ENCODE data around the gene NEO1.
"Not testable (repeated sequence)": the region's sequence is repeated elsewhere in the genome, so short reads cannot be mapped to it uniquely, and the experiment has no call there.

NEO1 gene

DNA sequence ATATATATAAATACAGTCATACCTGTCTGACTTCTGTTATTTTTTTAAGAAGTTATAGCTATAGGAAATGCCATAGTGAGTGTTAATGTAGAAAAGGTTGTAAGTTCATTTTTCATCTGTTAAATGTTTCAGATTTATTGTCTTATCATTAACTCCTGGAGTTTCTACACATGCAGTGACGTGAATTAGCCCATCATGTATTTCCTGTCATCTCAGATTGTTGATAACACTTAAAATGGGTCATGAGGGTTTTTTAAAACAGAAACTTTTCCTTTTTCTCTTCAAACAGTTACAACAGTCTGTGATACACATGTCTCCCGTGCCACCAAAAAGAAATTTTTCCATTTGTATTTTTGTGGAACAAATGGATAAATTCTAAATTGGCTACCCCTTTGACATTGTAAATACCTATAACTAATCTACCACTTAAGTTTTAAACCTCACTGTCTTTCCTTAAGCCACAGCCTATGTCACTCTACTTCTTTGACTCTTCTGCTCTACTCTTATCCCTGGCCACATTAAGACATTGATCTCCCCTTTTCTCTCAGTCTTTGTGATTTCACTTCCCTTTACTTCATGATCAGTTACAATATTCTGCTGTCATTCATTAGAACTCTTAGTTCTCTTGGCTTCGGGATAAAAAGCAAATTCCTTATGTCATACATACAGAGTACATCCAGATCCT, 89.1 kb downstream of the NEO1 start:
- DNase-seq = no peak

DNA sequence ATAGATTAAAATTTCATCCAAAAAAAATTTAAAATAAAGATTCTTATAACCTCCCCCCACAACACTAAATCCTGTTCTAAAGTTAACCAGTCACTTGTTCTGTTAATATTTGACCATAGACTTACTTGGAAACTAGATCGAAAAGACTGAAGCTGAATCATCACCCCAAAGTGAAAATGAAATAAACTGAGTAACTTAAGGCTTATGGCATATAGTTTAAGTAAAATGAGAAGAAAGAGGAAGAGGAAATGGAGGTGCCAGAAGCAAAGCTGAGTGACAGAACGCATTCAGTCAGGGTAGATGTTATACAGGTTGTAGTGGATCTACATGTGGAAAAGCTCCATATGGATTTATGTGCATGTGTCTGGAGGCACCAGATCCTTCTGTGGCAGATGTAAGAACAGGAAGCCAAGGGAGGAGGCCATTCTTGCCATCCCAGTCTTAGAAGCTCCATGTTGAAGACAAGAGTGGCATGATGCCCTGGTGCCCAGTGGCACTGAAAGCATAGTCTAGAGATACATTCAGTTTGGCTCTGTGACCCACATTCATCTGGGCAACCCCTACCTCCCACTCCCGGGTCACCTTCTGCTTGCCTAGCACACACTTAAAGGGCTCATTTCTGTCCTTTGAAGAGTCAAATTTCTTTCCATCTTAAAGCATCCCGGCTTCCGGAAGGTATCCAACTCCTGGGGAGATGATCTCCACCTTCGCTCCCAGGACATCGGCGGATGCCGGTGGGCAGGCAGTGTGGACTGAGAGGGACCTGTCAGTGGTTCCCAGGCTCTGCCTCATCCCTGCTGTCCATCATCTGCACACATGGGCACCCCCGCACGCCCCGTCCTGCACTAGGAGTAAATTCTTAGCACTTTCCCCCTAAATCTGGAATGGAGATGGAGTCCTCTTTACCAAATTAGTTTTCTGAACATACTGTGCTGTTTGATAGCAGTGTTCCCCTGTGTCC, 90.8 kb downstream of the NEO1 start:
- DNase-seq = no peak

DNA sequence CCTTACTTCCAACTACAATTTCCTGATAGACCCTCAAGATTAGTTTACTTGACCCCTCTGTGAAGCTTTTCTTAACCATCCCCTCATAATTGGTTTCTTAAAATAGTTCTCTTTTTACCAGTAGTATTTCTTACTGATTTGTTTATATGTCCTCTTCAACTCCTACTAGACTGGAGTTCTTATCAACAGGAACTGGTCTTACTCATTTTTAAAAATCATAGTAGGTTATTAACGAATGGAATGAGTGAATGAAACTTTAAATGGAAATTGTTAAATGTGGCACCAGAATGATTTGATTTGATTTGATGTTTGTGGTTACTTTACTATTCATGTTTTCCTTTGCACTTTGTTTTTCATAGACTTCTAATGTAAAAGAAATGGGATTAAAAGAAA, 91.5 kb downstream of the NEO1 start:
- DNase-seq = no peak

DNA sequence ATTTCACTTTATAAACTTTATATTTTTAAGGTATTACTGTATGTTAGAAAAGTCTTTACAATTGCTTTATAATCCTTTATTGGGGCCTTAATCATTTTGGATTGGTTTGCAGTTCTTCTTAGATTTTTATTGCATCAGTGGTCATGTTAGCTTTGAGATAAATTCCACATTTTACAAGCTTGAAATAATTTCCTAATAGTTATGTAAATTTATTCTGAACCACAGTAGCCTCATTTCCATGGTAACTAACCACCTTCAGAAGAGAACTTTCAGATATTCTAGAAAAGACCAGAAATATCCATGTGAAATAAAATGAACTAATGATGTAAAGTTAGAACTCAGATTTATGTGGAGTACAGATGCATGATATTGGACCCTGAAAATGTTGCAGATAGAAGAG, 94.2 kb downstream of the NEO1 start:
- no peak for DNase-seq

DNA sequence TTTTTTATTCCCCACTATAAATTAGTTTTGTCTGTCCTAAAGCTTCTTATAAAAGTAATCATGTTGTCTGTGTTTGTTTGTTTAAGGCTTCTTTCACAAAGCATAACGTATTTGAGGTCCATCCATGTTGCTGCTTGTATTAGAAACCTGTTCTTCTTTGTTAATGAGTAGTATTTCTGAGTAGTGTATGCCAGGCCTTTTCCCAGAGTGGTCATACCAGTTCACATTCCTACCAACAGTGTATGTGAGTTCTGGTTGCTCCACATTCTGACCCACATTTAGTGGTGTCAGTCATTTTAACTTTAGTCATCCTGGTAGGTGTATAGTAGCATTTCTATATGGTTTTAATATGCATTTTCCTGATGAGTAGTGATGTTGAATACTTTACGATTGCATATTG, 98.6 kb downstream of the NEO1 start:
- no peak for DNase-seq

DNA sequence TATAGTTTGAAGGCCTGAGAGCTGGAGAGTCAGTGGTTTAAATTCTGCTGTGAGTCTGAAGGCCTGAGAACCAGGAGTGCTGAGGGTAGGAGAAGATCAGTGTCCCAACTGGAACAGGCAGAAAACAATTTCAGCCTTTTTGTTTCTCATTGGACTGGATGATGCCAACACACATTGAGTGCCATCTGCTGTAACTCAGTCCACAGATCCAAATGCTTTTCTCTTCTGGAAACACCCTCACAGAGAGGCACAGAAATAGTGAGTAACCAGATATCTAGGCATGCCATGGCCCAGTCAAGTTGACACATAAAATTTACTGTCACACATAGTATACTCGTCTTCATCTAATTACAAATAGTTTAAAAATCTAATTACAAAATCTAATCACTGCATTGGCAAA, 100.8 kb downstream of the NEO1 start:
- DNase-seq = peak in 1 of 2 experiments; percentile 12

DNA sequence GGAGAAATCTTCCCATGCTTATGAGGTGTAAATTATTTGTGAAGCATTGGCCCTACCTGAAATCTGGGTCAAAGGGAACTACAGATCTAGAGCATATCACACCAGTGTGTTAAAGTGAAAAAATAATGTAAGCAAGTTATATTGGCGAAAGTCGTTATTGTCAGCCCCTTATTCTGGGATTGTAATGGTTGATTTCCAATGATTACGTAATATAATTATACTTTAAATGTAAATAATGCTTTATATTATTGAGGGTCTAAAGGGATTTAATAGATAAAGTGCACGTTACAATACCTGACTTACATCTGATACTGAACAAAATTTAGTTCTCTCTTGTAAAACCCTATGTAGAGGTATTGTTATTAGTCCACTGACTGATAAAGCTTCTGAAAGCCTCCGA, 101.2 kb downstream of the NEO1 start:
- DNase-seq = no peak

DNA sequence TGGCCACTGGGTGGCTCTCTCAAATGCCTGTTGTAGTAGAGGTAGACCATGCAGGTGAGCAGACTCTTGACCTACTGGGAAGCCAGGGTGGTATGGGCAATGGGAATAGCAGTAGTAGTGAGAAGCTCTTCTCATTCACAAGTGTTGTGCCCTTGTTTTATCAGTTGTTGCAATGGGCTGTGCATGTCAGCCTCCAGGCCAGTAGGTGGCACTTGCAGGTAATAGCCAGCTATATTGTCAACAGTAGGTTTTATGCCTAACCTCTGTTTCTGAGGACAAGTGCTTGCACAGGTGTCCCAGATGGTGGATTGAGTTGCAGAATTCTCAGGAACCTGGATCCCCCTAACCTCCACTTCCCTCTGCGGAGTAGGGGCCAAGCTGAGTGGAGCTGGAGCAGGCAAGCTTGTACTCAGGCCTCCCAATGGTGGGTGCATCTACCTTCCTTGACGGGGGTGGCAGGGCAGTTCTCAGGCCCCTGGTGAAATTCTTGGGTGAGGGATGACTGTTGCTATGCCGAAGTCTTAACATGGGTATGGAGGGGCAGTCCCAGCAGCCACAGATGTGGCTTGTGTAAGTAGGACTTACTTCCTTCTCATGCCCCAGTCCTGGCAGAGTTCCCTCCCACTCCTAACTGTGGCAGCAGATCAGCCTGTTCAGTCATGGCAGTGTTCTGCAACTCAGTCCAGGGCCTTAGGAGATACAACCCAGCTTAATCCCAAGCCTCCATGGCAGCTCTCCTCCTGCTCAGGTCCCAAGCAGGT, 104.3 kb downstream of the NEO1 start:
- DNase-seq = no peak

DNA sequence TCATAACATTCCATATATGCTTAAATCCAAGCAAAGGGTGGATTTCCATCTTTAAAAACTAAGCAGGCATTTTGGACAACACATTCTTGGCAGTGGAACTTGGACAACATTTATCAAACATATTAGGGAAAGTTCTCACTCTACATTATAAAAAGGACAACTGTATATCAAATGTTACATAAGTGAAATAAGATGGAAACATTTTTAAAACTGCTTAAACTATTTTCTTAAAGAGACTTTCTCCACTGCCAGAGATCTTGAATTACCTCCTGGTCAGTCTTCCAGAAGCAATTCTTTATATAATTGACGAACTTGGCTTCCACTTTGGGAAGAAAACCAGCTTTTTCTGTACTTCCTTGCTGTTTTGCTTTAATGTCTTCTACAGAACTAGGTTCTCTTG, 109.3 kb downstream of the NEO1 start:
- no peak for DNase-seq

DNA sequence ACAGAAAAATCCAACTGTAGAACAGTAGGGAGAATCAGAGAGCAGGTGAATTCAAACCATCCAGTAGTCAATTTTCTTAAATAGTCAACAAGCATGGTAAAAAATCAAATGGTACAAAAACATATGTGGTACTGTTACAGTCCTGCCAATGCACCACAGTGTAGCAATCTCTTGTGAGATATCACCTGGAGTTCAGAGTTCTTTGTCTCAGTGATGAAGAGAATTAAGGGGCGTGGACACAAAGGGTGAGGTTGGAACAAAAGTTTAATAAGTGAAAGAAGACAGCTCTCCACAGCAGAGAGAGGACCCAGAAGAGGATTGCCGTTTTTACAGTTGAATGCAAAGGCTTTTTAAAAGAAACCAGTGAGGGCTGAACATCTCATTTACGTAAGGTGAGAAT, 113.2 kb downstream of the NEO1 start:
- no peak for DNase-seq

DNA sequence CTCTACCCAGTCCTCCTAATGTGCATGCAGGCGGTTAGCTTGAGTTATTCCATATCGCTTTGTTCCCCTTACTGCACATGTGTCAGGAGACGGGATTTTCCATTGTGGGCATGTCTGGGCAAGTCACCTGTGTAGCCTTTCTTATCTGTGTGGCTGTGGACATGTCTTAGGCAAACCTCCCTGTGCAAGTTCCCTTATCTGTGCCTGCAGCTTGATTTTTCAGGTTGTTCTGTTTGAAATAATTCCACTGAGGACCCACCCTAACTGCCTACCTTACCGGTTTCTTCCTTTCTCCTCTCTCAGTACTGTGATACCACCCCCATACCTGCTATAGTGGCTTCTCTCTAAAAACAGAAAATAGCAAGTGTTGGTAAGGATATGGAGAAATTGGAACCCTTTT, 113.6 kb downstream of the NEO1 start:
- DNase-seq = no peak

DNA sequence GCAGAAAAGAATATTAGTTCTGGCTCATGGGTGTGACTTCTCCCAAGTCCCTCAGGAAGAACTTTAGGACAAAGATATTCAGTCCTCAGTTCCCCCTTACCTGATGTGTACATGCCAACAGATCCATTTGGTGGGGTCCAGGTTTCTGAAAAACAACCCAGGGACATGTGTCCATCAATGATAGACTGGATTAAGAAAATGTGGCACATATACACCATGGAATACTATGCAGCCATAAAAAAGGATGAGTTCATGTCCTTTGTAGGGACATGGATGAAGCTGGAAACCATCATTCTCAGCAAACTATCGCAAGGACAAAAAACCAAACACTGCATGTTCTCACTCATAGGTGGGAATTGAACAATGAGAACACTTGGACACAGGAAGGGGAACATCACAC, 114.4 kb downstream of the NEO1 start:
- not testable (repeated sequence) for DNase-seq

DNA sequence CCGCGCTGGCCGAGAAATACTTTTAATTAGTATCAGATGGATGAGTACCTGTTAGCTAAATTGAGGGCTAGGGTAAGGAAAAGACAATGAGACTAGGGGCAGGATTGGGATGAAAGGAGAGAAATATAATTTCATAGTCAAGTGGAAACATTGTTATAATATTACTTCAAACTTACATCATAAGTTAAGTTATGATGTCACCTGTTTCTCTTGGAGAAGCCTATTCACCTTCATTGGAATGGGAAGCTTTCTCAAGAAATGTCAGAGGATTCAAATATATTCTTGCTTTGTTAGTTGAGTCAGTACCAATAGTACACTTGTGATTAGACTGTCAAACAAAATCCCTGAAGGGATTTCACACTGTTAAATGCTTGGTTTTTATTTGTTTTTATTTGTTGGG, 116.2 kb downstream of the NEO1 start:
- DNase-seq = no peak

DNA sequence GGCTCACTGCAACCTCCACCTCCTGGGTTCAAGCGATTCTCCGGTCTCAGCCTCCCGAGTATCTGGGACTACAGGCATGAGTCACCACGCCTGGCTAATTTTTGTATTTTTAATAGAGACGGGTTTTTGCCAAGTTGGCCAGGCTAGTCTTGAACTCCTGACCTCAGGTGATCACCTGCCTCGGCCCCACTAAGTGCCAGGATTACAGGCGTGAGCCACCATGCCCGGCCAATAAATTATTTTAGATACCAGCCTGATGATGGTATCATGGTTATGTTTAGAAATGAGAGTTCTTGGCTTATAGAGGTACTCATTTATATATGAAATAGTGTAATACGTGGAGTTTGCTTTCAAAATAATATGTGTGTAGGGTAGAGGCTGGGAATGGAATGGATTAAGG, 119.4 kb downstream of the NEO1 start:
- no peak for DNase-seq

DNA sequence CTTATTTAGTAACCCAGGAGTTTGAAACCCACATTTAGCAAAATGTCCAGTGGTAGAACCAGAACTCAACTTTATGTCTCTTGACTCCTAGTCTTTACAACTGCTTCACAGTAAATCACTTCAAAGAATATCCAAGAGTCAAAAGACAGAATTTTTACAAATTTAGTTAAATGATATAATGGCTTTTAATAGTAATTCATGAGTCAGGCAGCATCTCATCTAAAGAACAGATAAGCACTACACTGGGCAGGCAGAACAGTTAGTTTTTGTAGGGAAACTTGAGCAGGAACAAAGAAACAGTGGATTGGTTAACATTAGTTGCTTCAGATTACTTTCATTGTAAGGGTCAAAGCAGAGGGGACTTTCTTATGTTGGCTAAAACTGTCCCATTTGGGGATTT, 120.2 kb downstream of the NEO1 start:
- DNase-seq = no peak

DNA sequence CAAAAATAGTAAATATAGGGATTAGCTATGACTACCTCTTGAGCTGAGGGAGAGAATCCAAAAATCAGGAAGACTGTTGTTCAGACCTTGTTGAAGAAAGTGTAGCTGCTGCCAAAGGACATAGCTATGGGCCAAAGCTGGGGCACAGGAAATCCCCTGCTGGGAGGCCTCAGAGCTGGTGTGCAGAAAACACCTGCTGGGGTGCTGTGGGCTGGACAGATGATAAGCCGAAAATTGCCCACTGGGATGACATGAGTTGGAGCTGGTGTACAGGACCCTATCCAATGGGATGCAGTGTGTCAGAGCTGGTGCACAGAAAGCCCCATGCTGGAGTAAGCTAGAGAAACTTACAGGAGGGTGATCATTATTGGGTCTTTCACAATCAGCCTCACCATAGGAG, 121.9 kb downstream of the NEO1 start:
- peak in 1 of 2 experiments; percentile 2 for DNase-seq

DNA sequence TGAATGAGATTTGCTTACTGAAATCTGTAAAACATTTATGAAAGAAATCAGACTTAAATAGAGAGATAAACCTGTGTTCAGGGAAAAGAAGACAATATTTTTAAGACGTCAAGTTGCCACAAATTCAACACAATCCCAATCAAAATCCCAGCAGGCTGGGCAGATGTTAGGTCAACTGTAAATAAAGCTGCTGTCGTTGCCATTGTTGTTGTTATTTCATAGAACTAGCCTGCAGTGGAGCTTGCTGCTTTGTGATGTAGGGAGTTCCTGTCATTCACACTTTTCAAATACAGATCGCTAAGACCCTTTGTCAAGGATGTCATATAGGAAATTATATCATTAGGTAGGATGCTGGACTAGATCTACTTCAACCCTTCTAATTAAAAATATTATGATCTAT, 123.1 kb downstream of the NEO1 start:
- DNase-seq = no peak

DNA sequence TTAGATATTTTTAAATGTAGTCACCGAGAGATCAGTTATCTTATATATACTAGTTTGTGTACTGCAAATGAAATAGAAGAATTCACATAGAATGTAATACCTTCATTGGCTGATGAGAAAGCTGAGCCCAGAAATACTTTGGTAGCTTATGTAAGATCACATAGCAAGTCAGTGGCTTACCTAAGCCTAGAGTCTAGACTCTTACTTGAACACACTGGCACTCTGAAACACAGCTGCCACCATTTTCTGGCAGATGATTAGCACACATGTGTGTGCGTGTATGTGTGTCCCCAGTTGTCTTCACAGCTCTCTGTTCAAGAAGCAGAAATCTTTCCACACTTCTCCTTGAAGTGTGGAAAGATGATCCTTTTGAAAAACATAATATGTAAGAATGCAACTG, 124.3 kb downstream of the NEO1 start:
- DNase-seq = no peak

DNA sequence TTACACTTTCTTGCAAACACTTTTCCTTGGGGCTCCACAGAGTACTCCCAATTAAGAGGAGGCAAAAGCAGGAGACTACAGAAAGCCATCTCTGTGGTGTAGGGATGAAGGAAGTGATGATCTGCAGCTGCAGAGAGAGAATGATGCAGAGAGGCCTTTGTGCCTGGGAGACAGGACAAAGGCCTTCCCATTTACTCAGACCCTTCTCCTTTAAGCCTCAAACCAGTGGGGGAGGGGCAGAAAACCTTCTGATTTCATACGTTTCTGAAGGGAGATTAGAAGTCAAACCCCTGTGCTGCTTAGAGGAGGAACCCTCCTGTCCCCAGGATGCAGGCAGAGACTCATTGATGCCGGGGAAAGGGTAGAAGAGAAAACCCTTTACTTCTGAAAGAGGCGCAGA, 130.8 kb downstream of the NEO1 start:
- DNase-seq = no peak

DNA sequence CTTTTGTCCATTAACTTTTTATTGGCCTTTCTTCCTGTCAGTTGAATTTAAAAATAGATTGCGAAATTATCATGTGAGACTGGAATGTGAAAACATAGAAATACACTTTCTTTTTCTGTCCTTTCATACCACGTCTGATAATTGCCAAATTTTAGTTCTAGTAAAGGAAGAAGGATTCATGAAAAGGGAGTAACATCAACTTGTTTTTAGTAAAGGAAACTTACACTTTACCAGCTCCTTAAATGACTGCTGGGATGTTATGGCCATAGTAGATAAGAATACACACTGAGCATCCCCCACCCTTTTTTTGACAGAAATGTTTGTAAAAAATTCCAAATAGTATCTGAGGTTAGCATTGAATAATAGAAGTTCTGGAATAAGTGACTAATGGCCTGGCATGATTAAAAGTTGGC, 137.9 kb downstream of the NEO1 start:
- no peak for DNase-seq

DNA sequence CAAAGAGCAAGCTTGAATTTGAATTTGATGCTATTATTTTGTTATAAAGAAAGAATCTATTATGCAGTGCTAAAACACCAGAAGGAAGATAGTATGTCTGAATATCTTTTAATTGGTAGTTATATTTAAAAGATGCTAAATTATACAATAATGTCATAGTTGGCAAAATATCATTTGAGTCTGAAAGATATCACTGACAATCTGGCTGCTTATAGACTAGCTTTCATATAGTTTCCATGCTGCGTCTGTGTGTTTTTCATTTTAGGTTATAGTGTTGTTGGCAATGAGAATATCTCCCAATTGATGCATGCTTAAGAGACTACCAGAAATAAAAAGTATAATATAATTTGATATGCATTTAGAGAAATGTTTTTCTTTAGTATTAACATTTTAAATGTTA, 142.9 kb downstream of the NEO1 start:
- DNase-seq = no peak

DNA sequence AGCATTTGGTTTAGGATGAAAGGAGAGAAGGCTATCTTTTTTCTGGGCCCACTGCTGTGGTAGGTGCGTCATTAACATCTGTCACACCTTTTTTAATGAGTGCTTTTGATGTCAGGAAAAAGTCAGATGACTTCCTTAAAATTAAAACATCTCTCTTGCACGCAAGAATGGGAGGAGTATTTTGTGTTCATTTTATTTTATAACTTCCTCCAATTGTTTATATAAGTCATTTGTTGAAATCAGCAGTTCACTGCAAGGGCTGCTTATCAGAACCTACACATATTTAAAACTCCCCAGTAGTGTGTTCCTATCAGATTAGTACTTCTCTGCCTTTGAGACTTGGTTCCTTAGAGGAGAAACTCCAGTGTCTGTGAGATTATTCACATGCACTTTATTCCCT, 143.8 kb downstream of the NEO1 start:
- no peak for DNase-seq

DNA sequence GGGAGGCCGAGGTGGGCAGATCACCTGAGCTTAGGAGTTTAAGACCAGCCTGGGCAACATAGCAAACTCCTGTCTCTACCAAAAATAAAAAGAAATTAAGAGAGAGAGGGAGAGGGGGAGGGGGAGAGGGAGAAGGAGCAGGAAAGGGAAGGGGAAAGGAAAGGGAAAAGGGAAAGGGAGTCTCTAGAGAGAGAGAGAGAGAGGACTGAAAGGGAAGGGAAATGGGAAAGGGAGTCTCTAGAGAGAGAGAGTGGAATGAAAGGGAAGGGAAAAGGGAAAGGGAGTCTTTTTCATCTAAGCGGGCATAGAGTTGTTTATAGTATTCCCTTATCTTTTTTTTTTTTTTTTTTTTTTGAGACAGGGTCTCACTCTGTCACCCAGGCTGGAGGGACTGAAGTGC, 148.1 kb downstream of the NEO1 start:
- DNase-seq = no peak

DNA sequence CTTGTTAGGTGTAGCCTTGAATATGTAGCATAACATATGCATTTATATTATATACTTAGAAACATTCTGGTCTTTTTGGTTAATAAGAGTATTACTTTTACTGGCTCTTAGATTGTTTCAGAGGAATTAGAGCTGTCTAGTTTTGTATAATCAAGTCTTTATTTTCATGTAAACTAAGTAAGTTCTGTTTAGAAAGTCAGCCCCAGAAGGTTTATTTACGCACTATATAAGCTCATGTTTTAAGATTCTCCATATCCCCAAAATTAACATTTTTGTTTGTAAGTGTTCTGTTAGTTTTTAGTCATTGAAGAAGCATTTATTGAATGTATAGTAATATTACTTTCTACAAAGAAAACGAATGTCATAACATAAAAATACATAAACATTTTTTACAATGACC, 158.4 kb downstream of the NEO1 start:
- DNase-seq = no peak

Data from NCI-H446 (cell line).